Neural progenitor cell (in vitro differentiated cells): Measurements from ENCODE around the gene FAM151A. TPM values are rescaled to one million over a fixed set of nuclear protein-coding genes. Genes with fewer than 3 reads are reported as not detected.

Source experiments
- DNase-seq: peaks from one replicate; pipeline ENCODE4 v3.0.0-alpha.2; 2016; ENCODE audit warnings: low spot score
- H2AFZ ChIP-seq: fragments of 200-600 bp; sonication (generic); replicated peaks from 2 replicates; pipeline ENCODE4 v1.6.1; 2016; ENCODE audit warnings: antibody characterized with exemption
- H3F3A ChIP-seq: fragments of 200-600 bp; sonication (generic); 2 replicates; pipeline ENCODE4 v1.6.1; 2016; ENCODE audit warnings: antibody characterized with exemption, low read depth
- H3K27ac ChIP-seq: fragments of 200-600 bp; sonication (generic); 2 replicates; pipeline ENCODE4 v1.5.1; 2016; ENCODE audit warnings: mild to moderate bottlenecking
- H3K27me3 ChIP-seq: fragments of 200-600 bp; sonication (generic); 2 replicates; pipeline ENCODE4 v1.6.1; 2016; ENCODE audit warnings: mild to moderate bottlenecking, moderate library complexity
- H3K36me3 ChIP-seq: fragments of 200-600 bp; sonication (generic); 2 replicates; pipeline ENCODE4 v1.5.1; 2016
- H3K4me1 ChIP-seq: fragments of 200-600 bp; sonication (generic); 2 replicates; pipeline ENCODE4 v1.6.1; 2016; ENCODE audit warnings: mixed run types
- H3K4me2 ChIP-seq: fragments of 200-600 bp; sonication (generic); 2 replicates; pipeline ENCODE4 v1.6.1; 2016
- H3K4me3 ChIP-seq: fragments of 200-600 bp; sonication (generic); 2 replicates; pipeline ENCODE4 v1.5.1; 2016
- H3K79me2 ChIP-seq: fragments of 200-600 bp; sonication (generic); 2 replicates; pipeline ENCODE4 v1.6.1; 2016; ENCODE audit warnings: low read depth
- H3K9ac ChIP-seq: fragments of 200-600 bp; sonication (generic); 2 replicates; pipeline ENCODE4 v1.6.1; 2016
- H3K9me3 ChIP-seq: fragments of 200-600 bp; sonication (generic); 2 replicates; pipeline ENCODE4 v1.5.1; 2016; ENCODE audit warnings: low read depth
- H4K20me1 ChIP-seq: fragments of 200-600 bp; sonication (generic); 2 replicates; pipeline ENCODE4 v1.6.1; 2016; ENCODE audit warnings: low read depth
- H3K27ac Mint-ChIP-seq: 3 replicates; pipeline ENCODE4 v1.8.0; 2021; ENCODE audit warnings: mixed read lengths
- H3K27me3 Mint-ChIP-seq: 2 replicates; pipeline ENCODE4 v1.8.0; 2022; ENCODE audit warnings: low read depth, mild to moderate bottlenecking, inconsistent platforms, moderate library complexity, mixed read lengths; ENCODE audit not compliant: insufficient read depth
- H3K36me3 Mint-ChIP-seq: 3 replicates; pipeline ENCODE4 v1.8.0; 2021; ENCODE audit warnings: mixed read lengths
- H3K4me1 Mint-ChIP-seq: 3 replicates; pipeline ENCODE4 v1.8.0; 2021; ENCODE audit warnings: mixed read lengths
- H3K4me3 Mint-ChIP-seq: 3 replicates; pipeline ENCODE4 v1.8.0; 2021; ENCODE audit warnings: mild to moderate bottlenecking, moderate library complexity, mixed read lengths
- H3K9me3 Mint-ChIP-seq: 3 replicates; pipeline ENCODE4 v1.8.0; 2020; ENCODE audit warnings: mixed read lengths
- CTCF ChIP-seq: fragments of 200-600 bp; sonication (generic); IDR thresholded peaks from 2 replicates; pipeline ENCODE4 v1.5.1; 2017; ENCODE audit warnings: antibody characterized with exemption, mild to moderate bottlenecking
- EZH2 ChIP-seq: fragments of 200-600 bp; sonication (generic); IDR thresholded peaks from 2 replicates; pipeline ENCODE4 v1.6.1; 2017; ENCODE audit warnings: antibody characterized with exemption, mild to moderate bottlenecking, moderate library complexity
- EZH2phosphoT487 ChIP-seq: fragments of 200-600 bp; sonication (generic); IDR thresholded peaks from 2 replicates; pipeline ENCODE4 v1.6.1; 2017; ENCODE audit warnings: antibody characterized with exemption
- total RNA-seq: library from RNA; depleted of rRNA; stranded (reverse); fragments of >200 nt; gene quantifications from 2 replicates; pipeline ENCODE4 v1.2.3, GENCODE V29; 2015; ENCODE audit warnings: low replicate concordance

The FAM151A gene
- total RNA-seq, 1 donor from 2014 or later = not detected

DNA sequence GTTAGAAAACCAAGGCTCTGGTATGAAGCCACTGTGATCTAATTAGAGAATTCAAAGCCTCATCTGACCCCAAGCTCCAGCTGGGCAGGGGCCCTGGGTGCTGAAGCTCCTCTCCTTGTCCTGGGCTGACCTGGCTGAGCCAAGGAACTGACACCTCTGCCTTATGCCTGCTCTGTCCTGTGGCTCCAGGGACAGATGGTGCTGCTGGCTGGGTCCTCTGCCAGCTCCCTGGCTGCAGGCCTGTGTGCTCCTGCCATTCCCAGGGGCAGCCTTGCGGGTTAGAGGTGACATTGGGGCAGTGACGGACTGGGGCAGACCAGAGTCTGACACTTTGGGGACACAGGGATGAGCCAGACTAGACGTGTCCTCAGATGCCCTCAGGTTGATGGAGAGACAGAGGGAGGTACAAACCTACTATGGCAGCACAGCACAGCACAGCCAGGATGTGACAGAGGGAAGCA is 63.5 kb downstream of the FAM151A start:
- no peak overlapping the region for H3K4me3 Mint-ChIP-seq
- Histone ChIP-seq H3F3A (no peaks in the 10 kb centered on the region), H3K27ac (no peak overlapping the region), H2AFZ (no peak overlapping the region), H3K4me1 (no peaks in the 10 kb centered on the region), H3K9me3 (no peaks in the 10 kb centered on the region), H3K4me3 (no peak overlapping the region), H3K27me3 (no peaks in the 10 kb centered on the region), H3K79me2 (no peaks in the 10 kb centered on the region), H3K36me3 (no peaks in the 10 kb centered on the region), H4K20me1 (no peaks in the 10 kb centered on the region), H3K4me2 (no peak overlapping the region), H3K9ac (no peak overlapping the region)
- H3K9me3 Mint-ChIP-seq = peaks cover 14% of the 10 kb centered on the region
- no peak for DNase-seq
- TF ChIP-seq CTCF (no peak), EZH2phosphoT487 (no peak), EZH2 (no peak)
- H3K4me1 Mint-ChIP-seq = peaks cover 5% of the 10 kb centered on the region
- H3K36me3 Mint-ChIP-seq = peaks cover 4% of the 10 kb centered on the region
- H3K27ac Mint-ChIP-seq = no peak overlapping the region
- peaks cover 11% of the 10 kb centered on the region for H3K27me3 Mint-ChIP-seq

Other genes starting within 250 kb of the FAM151A start
- 53.0 and 86.1 TPM in 2 replicates for gene SSBP3, start 217.1 kb downstream of the FAM151A start, total RNA-seq
- gene ACOT11, start 75.3 kb downstream of the FAM151A start, total RNA-seq = 0.51 and 1.7 TPM in 2 replicates
- 0.21 and 0.34 TPM in 2 replicates for gene MROH7, start 18.3 kb upstream of the FAM151A start, total RNA-seq
- gene TTC4, start 92.3 kb upstream of the FAM151A start, total RNA-seq = 33.2 and 37.5 TPM in 2 replicates
- 5.4 and 11.0 TPM in 2 replicates for gene PARS2, start 141.0 kb upstream of the FAM151A start, total RNA-seq
- not detected in 2 replicates for gene TTC22, start 177.8 kb upstream of the FAM151A start, total RNA-seq